GM12891 (cell line): Measurements from ENCODE around the gene AK8.
"Not testable (repeated sequence)": the region's sequence is repeated elsewhere in the genome, so short reads cannot be mapped to it uniquely, and the experiment has no call there.

Experiments
- DNase-seq: peaks from one replicate; pipeline ENCODE4 v3.0.0; 2011; ENCODE audit warnings: low spot score; ENCODE audit not compliant: insufficient read length
- FAIRE-seq: peaks from 2 replicates; lab custom pipeline; 2011; peaks lifted over from hg19 to GRCh38; lab: Jason Lieb, UNC
- PAX5 ChIP-seq: IDR thresholded peaks from 2 replicates; pipeline ENCODE4 v1.6.1; 2011; ENCODE audit warnings: low read length, moderate library complexity, mild to moderate bottlenecking; ENCODE audit not compliant: insufficient read depth, severe bottlenecking
- POLR2A ChIP-seq: IDR thresholded peaks from 2 replicates; pipeline ENCODE4 v1.6.1; 2011; ENCODE audit warnings: low read depth, low read length, control low read depth
- POLR2AphosphoS5 ChIP-seq: IDR thresholded peaks from 2 replicates; pipeline ENCODE4 v1.6.1; 2011; ENCODE audit warnings: low read depth, low read length, control low read depth
- POU2F2 ChIP-seq: IDR thresholded peaks from 2 replicates; pipeline ENCODE4 v1.6.1; 2011; ENCODE audit warnings: low read depth, mild to moderate bottlenecking, control low read depth, low read length, moderate library complexity
- SPI1 ChIP-seq: IDR thresholded peaks from 2 replicates; pipeline ENCODE4 v1.6.1; 2011; ENCODE audit warnings: low read depth, low read length, control low read depth
- TAF1 ChIP-seq: IDR thresholded peaks from 2 replicates; pipeline ENCODE4 v1.6.1; 2011; ENCODE audit warnings: low read depth, low read length, control low read depth

Gene AK8

GRCh38 chr9:132716007-132716406, 162.1 kb downstream of the AK8 start:
- no peak for DNase-seq
- TF ChIP-seq POLR2AphosphoS5: no peak
- no peak for FAIRE-seq

- no peak for DNase-seq
- no peak for FAIRE-seq
- TF ChIP-seq PAX5 (no peak), SPI1 (no peak), POLR2AphosphoS5 (no peak), POLR2A (no peak)
Measured at GRCh38 chr9:132712753-132713152, 165.3 kb downstream of the AK8 start.

GRCh38 chr9:132711846-132712245, 166.2 kb downstream of the AK8 start:
- DNase-seq: no peak
- no peak for TF ChIP-seq TAF1
- no peak for TF ChIP-seq SPI1
- TF ChIP-seq POLR2AphosphoS5: no peak
- TF ChIP-seq PAX5: no peak
- no peak for TF ChIP-seq POU2F2
- no peak for TF ChIP-seq POLR2A
- FAIRE-seq: no peak

GRCh38 chr9:132711152-132711551, 166.9 kb downstream of the AK8 start:
- FAIRE-seq: not testable (repeated sequence)

GRCh38 chr9:132710333-132710732, 167.8 kb downstream of the AK8 start:
- TF ChIP-seq TAF1: no peak
- no peak for TF ChIP-seq POLR2AphosphoS5
- no peak for TF ChIP-seq SPI1
- TF ChIP-seq PAX5: no peak
- TF ChIP-seq POU2F2: no peak
- no peak for TF ChIP-seq POLR2A
- FAIRE-seq: no peak

More at GRCh38 chr9:132711152-132711551, 166.9 kb downstream of the AK8 start:
- DNase-seq: not testable (repeated sequence)

GRCh38 chr9:132708769-132709430, 169.2 kb downstream of the AK8 start:
- no peak for FAIRE-seq
- DNase-seq: no peak
- TF ChIP-seq SPI1: no peak
- TF ChIP-seq PAX5: no peak
- TF ChIP-seq POLR2A: no peak
- TF ChIP-seq POLR2AphosphoS5: no peak
- TF ChIP-seq POU2F2: no peak
- TF ChIP-seq TAF1: no peak

More at GRCh38 chr9:132710333-132710732, 167.8 kb downstream of the AK8 start:
- no peak for DNase-seq

GRCh38 chr9:132708239-132708638, 169.8 kb downstream of the AK8 start:
- DNase-seq: no peak
- TF ChIP-seq SPI1 (no peak), TAF1 (no peak), POLR2AphosphoS5 (no peak), PAX5 (no peak), POLR2A (no peak), POU2F2 (no peak)
- FAIRE-seq: no peak

GRCh38 chr9:132703336-132703735, 174.7 kb downstream of the AK8 start:
- no peak for DNase-seq
- TF ChIP-seq PAX5: no peak
- TF ChIP-seq SPI1: no peak
- no peak for TF ChIP-seq POLR2A
- TF ChIP-seq POU2F2: no peak
- TF ChIP-seq TAF1: no peak
- no peak for TF ChIP-seq POLR2AphosphoS5
- no peak for FAIRE-seq

GRCh38 chr9:132702254-132702653, 175.8 kb downstream of the AK8 start:
- DNase-seq: no peak
- FAIRE-seq: no peak
- TF ChIP-seq PAX5 (no peak), SPI1 (no peak), TAF1 (no peak), POU2F2 (no peak), POLR2A (no peak), POLR2AphosphoS5 (no peak)

GRCh38 chr9:132699956-132700355, 178.1 kb downstream of the AK8 start:
- DNase-seq (no peak), FAIRE-seq (no peak)
- no peak for TF ChIP-seq POLR2A
- TF ChIP-seq PAX5: no peak
- no peak for TF ChIP-seq SPI1
- no peak for TF ChIP-seq POLR2AphosphoS5
- TF ChIP-seq TAF1: no peak
- no peak for TF ChIP-seq POU2F2

- TF ChIP-seq PAX5: no peak
- no peak for TF ChIP-seq SPI1
- no peak for TF ChIP-seq TAF1
- no peak for TF ChIP-seq POLR2A
- no peak for TF ChIP-seq POU2F2
- TF ChIP-seq POLR2AphosphoS5: no peak
- DNase-seq (no peak), FAIRE-seq (no peak)
Measured at GRCh38 chr9:132698989-132699388, 179.1 kb downstream of the AK8 start.
